Measurements from ENCODE around the gene LCN10. TPM values are rescaled to one million over a fixed set of nuclear protein-coding genes. Genes with fewer than 3 reads are reported as not detected.
A peak's percentile ranks its signal among the peaks of the same experiment; 100 is the strongest.

LCN10 gene
- total RNA-seq, 1 donor from 2014 or later, result not detected

GRCh38 chr9:136748666-136749611, 6.2 kb upstream of the LCN10 start:
- Histone ChIP-seq H3K4me3 (no peak overlapping the region), H3K36me3 (no peaks in the 10 kb centered on the region), H4K20me1 (ENCODE audit: low read depth) (no peaks in the 10 kb centered on the region), H3K79me2 (ENCODE audit: low read depth) (no peaks in the 10 kb centered on the region), H3K4me2 (no peak overlapping the region), H3K9ac (no peak overlapping the region), H3K27ac (no peak overlapping the region), H2AFZ (replicated peaks) (no peak overlapping the region), H3K4me1 (no peaks in the 10 kb centered on the region), H3K9me3 (ENCODE audit: low read depth) (no peaks in the 10 kb centered on the region), H3F3A (ENCODE audit: low read depth) (no peaks in the 10 kb centered on the region), H3K27me3 (no peaks in the 10 kb centered on the region)
- no peaks in the 10 kb centered on the region for H3K36me3 Mint-ChIP-seq
- no peak overlapping the region for H3K4me3 Mint-ChIP-seq
- H3K4me1 Mint-ChIP-seq, result no peaks in the 10 kb centered on the region
- no peak overlapping the region for H3K27ac Mint-ChIP-seq
- no peak for DNase-seq (ENCODE audit: low spot score)
- H3K27me3 Mint-ChIP-seq (ENCODE audit: insufficient read depth, low read depth), result peaks cover 6% of the 10 kb centered on the region
- TF ChIP-seq EZH2 (IDR thresholded peaks at IDR 0.05) (no peak), EZH2phosphoT487 (IDR thresholded peaks at IDR 0.05) (no peak), CTCF (IDR thresholded peaks at IDR 0.05) (no peak)
- H3K9me3 Mint-ChIP-seq, result peaks cover 10% of the 10 kb centered on the region

- H3K27ac ChIP-seq, result no peak within 1 kb of the TSS
- no peaks in the 10 kb centered on the region for H4K20me1 ChIP-seq (ENCODE audit: low read depth)
- H3K79me2 ChIP-seq (ENCODE audit: low read depth), result no peaks in the 10 kb centered on the region
- H3K27me3 Mint-ChIP-seq (ENCODE audit: insufficient read depth, low read depth), result peaks cover 6% of the 10 kb centered on the region
- DNase-seq (ENCODE audit: low spot score), result no peak
- H3K36me3 ChIP-seq, result no peaks in the 10 kb centered on the region
- no peak within 1 kb of the TSS for H3K4me2 ChIP-seq
- H3K4me3 ChIP-seq, result no peak within 1 kb of the TSS
- no peaks in the 10 kb centered on the region for H3K36me3 Mint-ChIP-seq
- no peaks in the 10 kb centered on the region for H3F3A ChIP-seq (ENCODE audit: low read depth)
- no peaks in the 10 kb centered on the region for H3K4me1 Mint-ChIP-seq
- no peak within 1 kb of the TSS for H2AFZ ChIP-seq (replicated peaks)
- H3K9me3 Mint-ChIP-seq, result peaks cover 10% of the 10 kb centered on the region
- H3K27ac Mint-ChIP-seq, result no peak within 1 kb of the TSS
- H3K9ac ChIP-seq, result no peak within 1 kb of the TSS
- no peak for TF ChIP-seq EZH2phosphoT487 (IDR thresholded peaks at IDR 0.05)
- no peak for TF ChIP-seq CTCF (IDR thresholded peaks at IDR 0.05)
- no peak for TF ChIP-seq EZH2 (IDR thresholded peaks at IDR 0.05)
- H3K4me3 Mint-ChIP-seq, result no peak within 1 kb of the TSS
- H3K9me3 ChIP-seq (ENCODE audit: low read depth), result no peaks in the 10 kb centered on the region
- H3K4me1 ChIP-seq, result no peaks in the 10 kb centered on the region
- H3K27me3 ChIP-seq, result no peaks in the 10 kb centered on the region
Observed at GRCh38 chr9:136748201-136748600, 5.5 kb upstream of the LCN10 start, which contains the start of gene LCN6. LCN6 (minus strand) TSS chr9:136748525; CDS start chr9:136748483, 42 bp downstream.

GRCh38 chr9:136747161-136748060, 4.7 kb upstream of the LCN10 start:
- Histone ChIP-seq H3K79me2 (ENCODE audit: low read depth) (no peaks in the 10 kb centered on the region), H3K27me3 (no peaks in the 10 kb centered on the region), H3F3A (ENCODE audit: low read depth) (no peaks in the 10 kb centered on the region), H3K9ac (no peak overlapping the region), H3K27ac (no peak overlapping the region), H3K4me2 (no peak overlapping the region), H3K4me3 (no peak overlapping the region), H3K4me1 (peaks cover 5% of the 10 kb centered on the region), H3K9me3 (ENCODE audit: low read depth) (no peaks in the 10 kb centered on the region), H3K36me3 (no peaks in the 10 kb centered on the region), H4K20me1 (ENCODE audit: low read depth) (no peaks in the 10 kb centered on the region), H2AFZ (replicated peaks) (no peak overlapping the region)
- Mint-ChIP-seq H3K4me1 (no peaks in the 10 kb centered on the region), H3K27me3 (ENCODE audit: insufficient read depth, low read depth) (peaks cover 5% of the 10 kb centered on the region), H3K4me3 (peak overlapping the region; percentile 24), H3K27ac (peak overlapping the region; percentile 81), H3K9me3 (peaks cover 10% of the 10 kb centered on the region), H3K36me3 (no peaks in the 10 kb centered on the region)
- no peak for DNase-seq (ENCODE audit: low spot score)
- TF ChIP-seq EZH2phosphoT487 (IDR thresholded peaks at IDR 0.05) (no peak), EZH2 (IDR thresholded peaks at IDR 0.05) (no peak), CTCF (IDR thresholded peaks at IDR 0.05) (no peak)
